Smooth muscle cell (in vitro differentiated cells): Measurements from ENCODE around the gene RASGEF1C. TPM values are rescaled to one million over a fixed set of nuclear protein-coding genes. Genes with fewer than 3 reads are reported as not detected.

Source experiments
- DNase-seq: peaks from one replicate; lab custom pipeline; 2025; ENCODE audit not compliant: unreplicated experiment; lab: John Stamatoyannopoulos, UW
- H2AFZ ChIP-seq: fragments of 200-600 bp; sonication (generic); 2 replicates; pipeline ENCODE4 v1.6.0; 2016; ENCODE audit warnings: antibody characterized with exemption, low read depth, mild to moderate bottlenecking
- H3F3A ChIP-seq: fragments of 200-600 bp; sonication (generic); 2 replicates; pipeline ENCODE4 v1.6.0; 2017; ENCODE audit warnings: antibody characterized with exemption, low read depth
- H3K27ac ChIP-seq: fragments of 200-600 bp; sonication (generic); 2 replicates; pipeline ENCODE4 v1.5.1; 2016; ENCODE audit warnings: low read depth, mild to moderate bottlenecking
- H3K27me3 ChIP-seq: fragments of 200-600 bp; sonication (generic); 2 replicates; pipeline ENCODE4 v1.6.1; 2016; ENCODE audit warnings: low read depth, mild to moderate bottlenecking
- H3K36me3 ChIP-seq: fragments of 200-600 bp; sonication (generic); 2 replicates; pipeline ENCODE4 v1.5.1; 2016; ENCODE audit warnings: low read depth
- H3K4me1 ChIP-seq: fragments of 200-600 bp; sonication (generic); 2 replicates; pipeline ENCODE4 v1.5.1; 2016; ENCODE audit warnings: low read depth
- H3K4me2 ChIP-seq: fragments of 200-600 bp; sonication (generic); 2 replicates; pipeline ENCODE4 v1.6.0; 2016; ENCODE audit warnings: mild to moderate bottlenecking
- H3K4me3 ChIP-seq: fragments of 200-600 bp; sonication (generic); 2 replicates; pipeline ENCODE4 v1.5.1; 2016; ENCODE audit warnings: mild to moderate bottlenecking
- H3K79me2 ChIP-seq: fragments of 200-600 bp; sonication (generic); 2 replicates; pipeline ENCODE4 v1.6.0; 2016; ENCODE audit warnings: low read depth, mild to moderate bottlenecking
- H3K9ac ChIP-seq: fragments of 200-600 bp; sonication (generic); 2 replicates; pipeline ENCODE4 v1.6.0; 2016; ENCODE audit warnings: low read depth
- H3K9me3 ChIP-seq: fragments of 200-600 bp; sonication (generic); replicated peaks from 2 replicates; pipeline ENCODE4 v1.5.1; 2016; ENCODE audit warnings: low read depth
- H4K20me1 ChIP-seq: fragments of 200-600 bp; sonication (generic); 2 replicates; pipeline ENCODE4 v1.6.0; 2016; ENCODE audit warnings: low read depth
- WGBS: methylation state at CpG from one replicate; pipeline ENCODE4 v1.1.7; 2016; ENCODE audit warnings: low lambda C conversion rate; 5-methylcytosine and 5-hydroxymethylcytosine counted together
- polyA plus RNA-seq: library from polyadenylated mRNA; unstranded; fragments of >200 nt; fragmentation: Nextera tagmentation; extraction: Ambion mirVana; gene quantifications from 2 replicates; pipeline ENCODE4 v1.2.1, GENCODE V29; 2016
- total RNA-seq: library from RNA; depleted of rRNA; stranded (reverse); fragments of >200 nt; gene quantifications from 2 replicates; pipeline ENCODE4 v1.2.3, GENCODE V29; 2014
- TF ChIP-seq, protein P1 (sequence below): fragments of 200-600 bp; sonication (generic); IDR thresholded peaks from 2 replicates; pipeline ENCODE4 v1.5.1; 2017; ENCODE audit warnings: borderline replicate concordance, mild to moderate bottlenecking, antibody characterized with exemption; ENCODE audit not compliant: insufficient read depth, poor library complexity, severe bottlenecking

The RASGEF1C gene
- total and polyA plus RNA-seq, 2 experiments from 2014 or later: 0.14 TPM; not detected in 1

GRCh38 chr5:180082633-180083420, 126.2 kb downstream of the RASGEF1C start:
- 47% methylated on average over 16 of the region's 17 CpGs for WGBS
- no peak for DNase-seq
- no peak overlapping the region for H3K27ac ChIP-seq
- no peaks in the 10 kb centered on the region for H3F3A ChIP-seq
- H3K79me2 ChIP-seq: no peaks in the 10 kb centered on the region
- no peak overlapping the region for H2AFZ ChIP-seq
- no peaks in the 10 kb centered on the region for H3K9me3 ChIP-seq
- no peak overlapping the region for H3K4me3 ChIP-seq
- no peaks in the 10 kb centered on the region for H3K27me3 ChIP-seq
- no peaks in the 10 kb centered on the region for H3K36me3 ChIP-seq
- peaks cover 19% of the 10 kb centered on the region for H3K4me1 ChIP-seq
- no peak overlapping the region for H3K9ac ChIP-seq
- no peaks in the 10 kb centered on the region for H4K20me1 ChIP-seq
- TF ChIP-seq, protein P1, sequence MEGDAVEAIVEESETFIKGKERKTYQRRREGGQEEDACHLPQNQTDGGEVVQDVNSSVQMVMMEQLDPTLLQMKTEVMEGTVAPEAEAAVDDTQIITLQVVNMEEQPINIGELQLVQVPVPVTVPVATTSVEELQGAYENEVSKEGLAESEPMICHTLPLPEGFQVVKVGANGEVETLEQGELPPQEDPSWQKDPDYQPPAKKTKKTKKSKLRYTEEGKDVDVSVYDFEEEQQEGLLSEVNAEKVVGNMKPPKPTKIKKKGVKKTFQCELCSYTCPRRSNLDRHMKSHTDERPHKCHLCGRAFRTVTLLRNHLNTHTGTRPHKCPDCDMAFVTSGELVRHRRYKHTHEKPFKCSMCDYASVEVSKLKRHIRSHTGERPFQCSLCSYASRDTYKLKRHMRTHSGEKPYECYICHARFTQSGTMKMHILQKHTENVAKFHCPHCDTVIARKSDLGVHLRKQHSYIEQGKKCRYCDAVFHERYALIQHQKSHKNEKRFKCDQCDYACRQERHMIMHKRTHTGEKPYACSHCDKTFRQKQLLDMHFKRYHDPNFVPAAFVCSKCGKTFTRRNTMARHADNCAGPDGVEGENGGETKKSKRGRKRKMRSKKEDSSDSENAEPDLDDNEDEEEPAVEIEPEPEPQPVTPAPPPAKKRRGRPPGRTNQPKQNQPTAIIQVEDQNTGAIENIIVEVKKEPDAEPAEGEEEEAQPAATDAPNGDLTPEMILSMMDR: no peak
- no peak overlapping the region for H3K4me2 ChIP-seq

DNA sequence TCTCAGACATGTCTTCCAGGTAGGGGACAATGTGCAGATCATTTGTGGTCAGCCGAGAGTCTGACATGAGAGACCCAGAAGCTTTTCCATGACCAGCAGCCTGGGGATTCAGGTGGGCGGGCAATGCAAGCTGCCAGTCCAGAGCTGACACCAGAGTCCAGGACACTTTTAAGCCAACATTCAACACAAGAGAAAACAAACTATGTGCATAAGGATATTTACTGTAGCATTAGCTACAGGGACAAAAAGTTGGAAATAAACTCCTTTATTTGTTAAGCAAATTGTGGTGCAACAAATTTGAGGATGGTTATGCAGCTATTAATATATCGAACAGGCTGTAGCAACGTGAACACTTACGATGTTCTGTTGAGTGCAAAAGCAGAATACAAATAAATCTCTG, 127.5 kb downstream of the RASGEF1C start:
- H3K27me3 ChIP-seq: no peaks in the 10 kb centered on the region
- no peak overlapping the region for H3K4me3 ChIP-seq
- WGBS: 90% methylated on average over 5 of the region's 5 CpGs
- DNase-seq: no peak
- TF ChIP-seq, protein P1: no peak
- H3K36me3 ChIP-seq: no peaks in the 10 kb centered on the region
- no peak overlapping the region for H2AFZ ChIP-seq
- peaks cover 19% of the 10 kb centered on the region for H3K4me1 ChIP-seq
- H3K9ac ChIP-seq: no peak overlapping the region
- no peaks in the 10 kb centered on the region for H3F3A ChIP-seq
- H3K27ac ChIP-seq: no peak overlapping the region
- H4K20me1 ChIP-seq: no peaks in the 10 kb centered on the region
- H3K4me2 ChIP-seq: no peak overlapping the region
- H3K9me3 ChIP-seq: no peaks in the 10 kb centered on the region
- no peaks in the 10 kb centered on the region for H3K79me2 ChIP-seq

- H2AFZ ChIP-seq: no peak overlapping the region
- H3K27me3 ChIP-seq: no peaks in the 10 kb centered on the region
- H3K4me2 ChIP-seq: no peak overlapping the region
- no peaks in the 10 kb centered on the region for H3F3A ChIP-seq
- no peaks in the 10 kb centered on the region for H4K20me1 ChIP-seq
- DNase-seq: no peak
- no peak overlapping the region for H3K27ac ChIP-seq
- peaks cover 16% of the 10 kb centered on the region for H3K4me1 ChIP-seq
- no peak overlapping the region for H3K4me3 ChIP-seq
- no peaks in the 10 kb centered on the region for H3K9me3 ChIP-seq
- no peak overlapping the region for H3K9ac ChIP-seq
- no peaks in the 10 kb centered on the region for H3K79me2 ChIP-seq
- 94% methylated on average over 24 of the region's 24 CpGs for WGBS
- no peaks in the 10 kb centered on the region for H3K36me3 ChIP-seq
- TF ChIP-seq, protein P1: no peak
Observed at GRCh38 chr5:180080486-180081280, 128.3 kb downstream of the RASGEF1C start.
